OCI-LY1 (cell line): ENCODE measurements around the gene RMND5A.

ENCODE experiments used
- H2AFZ ChIP-seq: fragments of 200-600 bp; sonication (generic), shearing (Covaris generic); 2 replicates; pipeline ENCODE4 v1.6.0; 2014; ENCODE audit warnings: antibody characterized with exemption, mild to moderate bottlenecking, low read length
- H3F3A ChIP-seq: fragments of 200-600 bp; sonication (generic), shearing (Covaris generic); 2 replicates; pipeline ENCODE4 v1.6.0; 2014; ENCODE audit warnings: mild to moderate bottlenecking, antibody characterized with exemption, low read length, moderate library complexity; ENCODE audit not compliant: insufficient read depth
- H3K27ac ChIP-seq: fragments of 200-600 bp; sonication (generic); 2 replicates; pipeline ENCODE4 v1.5.1; 2014; ENCODE audit warnings: low read length, mixed run types, mild to moderate bottlenecking, low read depth; ENCODE audit not compliant: poor library complexity, severe bottlenecking
- H3K27me3 ChIP-seq: fragments of 200-600 bp; sonication (generic); 2 replicates; pipeline ENCODE4 v1.6.0; 2014; ENCODE audit warnings: antibody characterized with exemption, mild to moderate bottlenecking, low read length, moderate library complexity; ENCODE audit not compliant: insufficient read depth
- H3K36me3 ChIP-seq: fragments of 200-600 bp; sonication (generic); 2 replicates; pipeline ENCODE4 v1.6.1; 2014; ENCODE audit warnings: mild to moderate bottlenecking, antibody characterized with exemption, low read length, moderate library complexity, mixed read lengths; ENCODE audit not compliant: insufficient read depth
- H3K4me1 ChIP-seq: fragments of 200-600 bp; sonication (generic); 2 replicates; pipeline ENCODE4 v1.5.1; 2014; ENCODE audit warnings: mild to moderate bottlenecking, low read length, moderate library complexity; ENCODE audit not compliant: insufficient read depth, severe bottlenecking
- H3K4me2 ChIP-seq: fragments of 200-600 bp; sonication (generic), shearing (Covaris generic); 2 replicates; pipeline ENCODE4 v1.6.1; 2014; ENCODE audit warnings: low read length
- H3K4me3 ChIP-seq: fragments of 200-600 bp; sonication (generic); 2 replicates; pipeline ENCODE4 v1.5.1; 2014; ENCODE audit warnings: low read length, low read depth, mild to moderate bottlenecking, mixed read lengths; ENCODE audit not compliant: poor library complexity, severe bottlenecking
- H3K79me2 ChIP-seq: fragments of 200-600 bp; shearing (Covaris generic); 2 replicates; pipeline ENCODE4 v1.6.1; 2016; ENCODE audit warnings: mixed run types, low read length, mixed read lengths; ENCODE audit not compliant: insufficient read depth
- H3K9ac ChIP-seq: fragments of 200-600 bp; sonication (generic), shearing (Covaris generic); 2 replicates; pipeline ENCODE4 v1.6.1; 2014; ENCODE audit warnings: mild to moderate bottlenecking, low read length, mixed read lengths
- H3K9me2 ChIP-seq: fragments of 200-600 bp; sonication (generic), shearing (Covaris generic); 2 replicates; pipeline ENCODE4 v1.6.1; 2014; ENCODE audit warnings: low read depth, mild to moderate bottlenecking, low read length, mixed read lengths
- H3K9me3 ChIP-seq: fragments of 200-600 bp; shearing (Covaris generic); 2 replicates; pipeline ENCODE4 v1.6.1; 2014; ENCODE audit warnings: low read length, mixed read lengths
- H4K20me1 ChIP-seq: fragments of 200-600 bp; sonication (generic), shearing (Covaris generic); 2 replicates; pipeline ENCODE4 v1.6.0; 2016; ENCODE audit warnings: mild to moderate bottlenecking, low read length; ENCODE audit not compliant: insufficient read depth
- EZH2 ChIP-seq: fragments of 200-600 bp; sonication (generic), shearing (Covaris generic); IDR thresholded peaks from 2 replicates; pipeline ENCODE4 v1.8.0; 2017; ENCODE audit warnings: borderline replicate concordance, mixed run types, mild to moderate bottlenecking, antibody characterized with exemption, low read length, moderate library complexity, mixed read lengths
- TF ChIP-seq, protein P1 (sequence below): fragments of 200-600 bp; sonication (generic), shearing (Covaris generic); IDR thresholded peaks from 2 replicates; pipeline ENCODE4 v1.5.1; 2017; ENCODE audit warnings: mild to moderate bottlenecking, antibody characterized with exemption, low read length, moderate library complexity, mixed read lengths

RMND5A gene

DNA sequence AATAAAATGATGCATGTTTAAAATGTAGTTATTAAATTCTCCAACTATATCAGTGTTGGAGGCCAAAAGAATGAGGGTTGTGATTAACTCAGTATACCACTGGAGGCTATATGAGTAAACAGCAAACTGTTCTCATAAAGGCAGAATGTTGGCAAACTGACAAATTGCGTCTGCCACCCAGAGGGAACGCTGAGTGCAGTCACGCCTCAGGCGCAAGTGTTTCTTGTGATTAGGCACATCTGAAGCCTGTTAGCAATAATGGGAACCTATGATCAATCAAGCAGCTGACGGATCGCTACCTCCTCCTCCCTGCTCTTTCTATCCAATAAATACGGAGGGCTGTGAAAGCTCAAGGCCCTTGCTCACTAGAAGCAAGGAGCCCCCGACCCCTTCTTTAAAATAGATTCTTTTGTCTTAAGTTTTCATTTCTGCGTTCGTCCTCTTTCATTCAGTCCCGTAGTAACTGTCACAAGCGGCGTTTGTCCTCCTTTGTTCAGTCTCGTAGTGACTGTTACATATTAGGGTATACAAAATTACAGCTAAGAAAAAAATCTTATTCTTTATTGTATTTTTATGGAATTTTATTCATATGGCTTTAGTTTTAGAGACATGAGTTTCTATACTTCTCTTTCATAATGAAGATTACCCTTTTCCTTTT is 16.3 kb upstream of the RMND5A start:
- Histone ChIP-seq H3K27me3 (no peaks in the 10 kb centered on the region), H3K79me2 (no peaks in the 10 kb centered on the region), H3F3A (no peaks in the 10 kb centered on the region), H3K9ac (no peak overlapping the region), H3K9me2 (no peaks in the 10 kb centered on the region), H3K36me3 (no peaks in the 10 kb centered on the region), H3K4me2 (no peak overlapping the region), H3K4me3 (no peak overlapping the region), H3K9me3 (no peaks in the 10 kb centered on the region), H2AFZ (no peak overlapping the region), H4K20me1 (no peaks in the 10 kb centered on the region), H3K4me1 (no peaks in the 10 kb centered on the region), H3K27ac (no peak overlapping the region)
- TF ChIP-seq, protein P1, sequence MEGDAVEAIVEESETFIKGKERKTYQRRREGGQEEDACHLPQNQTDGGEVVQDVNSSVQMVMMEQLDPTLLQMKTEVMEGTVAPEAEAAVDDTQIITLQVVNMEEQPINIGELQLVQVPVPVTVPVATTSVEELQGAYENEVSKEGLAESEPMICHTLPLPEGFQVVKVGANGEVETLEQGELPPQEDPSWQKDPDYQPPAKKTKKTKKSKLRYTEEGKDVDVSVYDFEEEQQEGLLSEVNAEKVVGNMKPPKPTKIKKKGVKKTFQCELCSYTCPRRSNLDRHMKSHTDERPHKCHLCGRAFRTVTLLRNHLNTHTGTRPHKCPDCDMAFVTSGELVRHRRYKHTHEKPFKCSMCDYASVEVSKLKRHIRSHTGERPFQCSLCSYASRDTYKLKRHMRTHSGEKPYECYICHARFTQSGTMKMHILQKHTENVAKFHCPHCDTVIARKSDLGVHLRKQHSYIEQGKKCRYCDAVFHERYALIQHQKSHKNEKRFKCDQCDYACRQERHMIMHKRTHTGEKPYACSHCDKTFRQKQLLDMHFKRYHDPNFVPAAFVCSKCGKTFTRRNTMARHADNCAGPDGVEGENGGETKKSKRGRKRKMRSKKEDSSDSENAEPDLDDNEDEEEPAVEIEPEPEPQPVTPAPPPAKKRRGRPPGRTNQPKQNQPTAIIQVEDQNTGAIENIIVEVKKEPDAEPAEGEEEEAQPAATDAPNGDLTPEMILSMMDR = no peak
- TF ChIP-seq EZH2 = no peak

- Histone ChIP-seq H2AFZ (no peak overlapping the region), H3K36me3 (no peaks in the 10 kb centered on the region), H3K9ac (no peak overlapping the region), H3K27me3 (no peaks in the 10 kb centered on the region), H3F3A (no peaks in the 10 kb centered on the region), H3K27ac (no peak overlapping the region), H3K4me3 (no peak overlapping the region), H3K4me2 (no peak overlapping the region), H3K9me3 (no peaks in the 10 kb centered on the region), H4K20me1 (no peaks in the 10 kb centered on the region), H3K79me2 (no peaks in the 10 kb centered on the region), H3K4me1 (no peaks in the 10 kb centered on the region), H3K9me2 (no peaks in the 10 kb centered on the region)
- TF ChIP-seq, protein P1 = no peak
- TF ChIP-seq EZH2 = no peak
Measured at GRCh38 chr2:86704459-86704971, 15.6 kb upstream of the RMND5A start.

DNA sequence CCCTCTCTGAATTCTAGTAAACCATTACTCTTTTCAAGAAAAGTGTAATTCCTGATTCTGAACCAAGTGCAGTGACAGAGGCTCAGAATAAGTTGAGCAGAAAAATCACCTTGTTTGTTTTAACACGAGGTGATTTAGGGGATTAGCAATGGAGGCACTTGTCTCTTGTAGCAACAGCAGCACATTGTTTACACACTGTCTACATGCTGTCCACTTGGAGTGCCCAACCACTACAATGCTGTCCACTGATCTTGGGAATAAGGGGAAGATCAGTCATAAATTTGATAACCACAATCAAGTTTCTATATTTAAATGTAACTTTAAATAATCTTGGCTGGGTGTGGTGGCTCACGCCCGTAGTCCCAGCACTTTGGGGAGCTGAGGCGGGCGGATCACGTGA is 13.9 kb upstream of the RMND5A start:
- Histone ChIP-seq H3K4me1 (no peaks in the 10 kb centered on the region), H3K9ac (no peak overlapping the region), H3K9me3 (no peaks in the 10 kb centered on the region), H3K27ac (no peak overlapping the region), H3F3A (no peaks in the 10 kb centered on the region), H3K9me2 (no peaks in the 10 kb centered on the region), H3K4me2 (no peak overlapping the region), H2AFZ (no peak overlapping the region), H4K20me1 (no peaks in the 10 kb centered on the region), H3K4me3 (no peak overlapping the region), H3K79me2 (no peaks in the 10 kb centered on the region), H3K27me3 (no peaks in the 10 kb centered on the region), H3K36me3 (no peaks in the 10 kb centered on the region)
- no peak for TF ChIP-seq EZH2
- TF ChIP-seq, protein P1 = no peak
